ENCODE data around the gene CAMTA1. TPM values are rescaled to one million over a fixed set of nuclear protein-coding genes. Genes with fewer than 3 reads are reported as not detected.

Gene CAMTA1
- polyA plus RNA-seq, 1 donor (not counting 4 experiments of a cell fraction or from before 2014, with no cell fraction given): 51.4 TPM

DNA sequence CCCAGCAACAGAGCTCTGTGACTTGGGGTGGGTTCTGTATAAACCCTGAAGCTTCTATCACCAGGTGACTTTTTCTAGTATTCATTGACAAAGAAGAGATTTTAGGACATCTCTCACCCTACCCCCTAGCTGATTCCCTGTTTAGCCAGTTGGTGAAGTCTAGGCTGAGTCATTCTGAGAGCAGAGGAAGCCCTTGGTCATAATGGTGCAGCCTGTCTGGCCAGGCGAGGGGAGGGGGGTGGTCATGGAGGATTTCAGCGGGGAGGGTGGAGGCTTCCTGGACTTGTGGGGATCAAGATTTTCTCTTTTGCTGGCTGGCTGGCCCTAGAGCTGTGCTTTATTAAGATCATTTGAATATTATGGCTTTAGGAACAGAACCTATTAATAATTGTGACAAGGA lies 262.6 kb downstream of the CAMTA1 start:
- dilution Hi-C loops (cut with MboI; ENCODE audit: extremely low pct_ligation_motif_present, low sequenced_read_pairs): loop anchor here (5.0 kb wide), 1 partner anchor 34 kb away; no protein-coding TSS in a partner anchor
- Histone ChIP-seq H3K4me2 (ENCODE audit: control insufficient read depth, extremely low read depth, insufficient read depth, low read depth, low read length) (no peak overlapping the region), H3K27ac (ENCODE audit: control insufficient read depth, insufficient read depth, low read length) (no peak overlapping the region), H3K4me1 (ENCODE audit: control insufficient read depth, extremely low read depth, insufficient read depth, low read length) (no peaks in the 10 kb centered on the region), H3K4me3 (ENCODE audit: control insufficient read depth in 2 of 3, extremely low read depth in 1 of 3, insufficient read depth in 2 of 3, low read depth in 1 of 3, low read length in 3 of 3) (no peak overlapping the region), H3K79me2 (ENCODE audit: control insufficient read depth, insufficient read depth, low read length) (no peaks in the 10 kb centered on the region), H3K9me1 (ENCODE audit: control insufficient read depth, extremely low read depth, insufficient read depth, low read length) (no peaks in the 10 kb centered on the region), H2AFZ (ENCODE audit: control insufficient read depth, low read length) (no peak overlapping the region), H3K9me3 (ENCODE audit: control insufficient read depth, low read depth, low read length) (no peaks in the 10 kb centered on the region), H4K20me1 (ENCODE audit: control insufficient read depth, extremely low read depth, insufficient read depth, low read length) (no peaks in the 10 kb centered on the region), H3K36me3 (ENCODE audit: control insufficient read depth in 2 of 2, extremely low read depth in 1 of 2, insufficient read depth in 2 of 2, low read length in 2 of 2) (no peaks in the 10 kb centered on the region), H3K27me3 (ENCODE audit: control insufficient read depth, extremely low read depth, insufficient read depth, low read length) (peaks cover 12% of the 10 kb centered on the region), H3K9ac (ENCODE audit: control insufficient read depth, extremely low read depth, insufficient read depth, low read length) (no peak overlapping the region)
- DNase-seq (ENCODE audit: low read depth, low spot score) (no peak), FAIRE-seq (no peak)
- TF ChIP-seq EZH2 (IDR thresholded peaks at IDR 0.05; ENCODE audit: low read length) (no peak), CTCF (optimal IDR thresholded peaks at IDR 0.05 in 1 of 3, IDR thresholded peaks at IDR 0.05 in 1 of 3, conservative IDR thresholded peaks at IDR 0.05 in 1 of 3; ENCODE audit: extremely low read depth in 1 of 3, insufficient read depth in 2 of 3, low read length in 3 of 3) (no peak)

DNA sequence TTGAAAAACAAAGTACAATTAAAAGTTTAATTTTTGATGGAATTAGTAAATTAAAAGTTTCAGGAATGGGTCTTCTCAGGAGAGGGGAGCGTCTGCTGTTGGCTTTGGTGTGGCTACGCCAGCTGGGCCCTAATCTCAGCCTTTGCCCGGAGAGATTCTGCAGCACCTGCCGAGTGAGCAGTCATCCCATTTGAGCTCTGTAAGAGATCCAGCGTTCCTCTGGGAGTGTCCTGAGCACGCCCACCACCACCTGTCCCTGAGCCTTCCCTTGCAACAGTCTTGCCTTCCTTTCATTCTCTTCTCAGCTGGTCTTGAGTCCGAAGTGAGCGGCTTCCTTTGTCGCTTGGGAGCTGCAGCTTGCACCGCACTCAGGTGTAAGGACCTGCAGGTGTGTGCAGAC lies 263.1 kb downstream of the CAMTA1 start:
- dilution Hi-C loops (cut with MboI; ENCODE audit: extremely low pct_ligation_motif_present, low sequenced_read_pairs): loop anchor here (5.0 kb wide), 1 partner anchor 34 kb away; no protein-coding TSS in a partner anchor
- Histone ChIP-seq H3K36me3 (ENCODE audit: control insufficient read depth in 2 of 2, extremely low read depth in 1 of 2, insufficient read depth in 2 of 2, low read length in 2 of 2) (no peaks in the 10 kb centered on the region), H3K9ac (ENCODE audit: control insufficient read depth, extremely low read depth, insufficient read depth, low read length) (no peak overlapping the region), H4K20me1 (ENCODE audit: control insufficient read depth, extremely low read depth, insufficient read depth, low read length) (no peaks in the 10 kb centered on the region), H3K79me2 (ENCODE audit: control insufficient read depth, insufficient read depth, low read length) (no peaks in the 10 kb centered on the region), H3K27ac (ENCODE audit: control insufficient read depth, insufficient read depth, low read length) (no peak overlapping the region), H3K4me1 (ENCODE audit: control insufficient read depth, extremely low read depth, insufficient read depth, low read length) (no peaks in the 10 kb centered on the region), H3K4me2 (ENCODE audit: control insufficient read depth, extremely low read depth, insufficient read depth, low read depth, low read length) (no peak overlapping the region), H2AFZ (ENCODE audit: control insufficient read depth, low read length) (no peak overlapping the region), H3K9me3 (ENCODE audit: control insufficient read depth, low read depth, low read length) (no peaks in the 10 kb centered on the region), H3K4me3 (ENCODE audit: control insufficient read depth in 2 of 3, extremely low read depth in 1 of 3, insufficient read depth in 2 of 3, low read depth in 1 of 3, low read length in 3 of 3) (no peak overlapping the region), H3K9me1 (ENCODE audit: control insufficient read depth, extremely low read depth, insufficient read depth, low read length) (no peaks in the 10 kb centered on the region), H3K27me3 (ENCODE audit: control insufficient read depth, extremely low read depth, insufficient read depth, low read length) (peaks cover 12% of the 10 kb centered on the region)
- DNase-seq (ENCODE audit: low read depth, low spot score) (no peak), FAIRE-seq (no peak)
- TF ChIP-seq CTCF (optimal IDR thresholded peaks at IDR 0.05 in 1 of 3, IDR thresholded peaks at IDR 0.05 in 1 of 3, conservative IDR thresholded peaks at IDR 0.05 in 1 of 3; ENCODE audit: extremely low read depth in 1 of 3, insufficient read depth in 2 of 3, low read length in 3 of 3) (no peak), EZH2 (IDR thresholded peaks at IDR 0.05; ENCODE audit: low read length) (no peak)

Data from keratinocyte (primary cell).